ENCODE measurements around the gene DCAF15.
"Not testable (repeated sequence)": the region's sequence is repeated elsewhere in the genome, so short reads cannot be mapped to it uniquely, and the experiment has no call there.

Gene DCAF15, protein sequence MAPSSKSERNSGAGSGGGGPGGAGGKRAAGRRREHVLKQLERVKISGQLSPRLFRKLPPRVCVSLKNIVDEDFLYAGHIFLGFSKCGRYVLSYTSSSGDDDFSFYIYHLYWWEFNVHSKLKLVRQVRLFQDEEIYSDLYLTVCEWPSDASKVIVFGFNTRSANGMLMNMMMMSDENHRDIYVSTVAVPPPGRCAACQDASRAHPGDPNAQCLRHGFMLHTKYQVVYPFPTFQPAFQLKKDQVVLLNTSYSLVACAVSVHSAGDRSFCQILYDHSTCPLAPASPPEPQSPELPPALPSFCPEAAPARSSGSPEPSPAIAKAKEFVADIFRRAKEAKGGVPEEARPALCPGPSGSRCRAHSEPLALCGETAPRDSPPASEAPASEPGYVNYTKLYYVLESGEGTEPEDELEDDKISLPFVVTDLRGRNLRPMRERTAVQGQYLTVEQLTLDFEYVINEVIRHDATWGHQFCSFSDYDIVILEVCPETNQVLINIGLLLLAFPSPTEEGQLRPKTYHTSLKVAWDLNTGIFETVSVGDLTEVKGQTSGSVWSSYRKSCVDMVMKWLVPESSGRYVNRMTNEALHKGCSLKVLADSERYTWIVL

DNA sequence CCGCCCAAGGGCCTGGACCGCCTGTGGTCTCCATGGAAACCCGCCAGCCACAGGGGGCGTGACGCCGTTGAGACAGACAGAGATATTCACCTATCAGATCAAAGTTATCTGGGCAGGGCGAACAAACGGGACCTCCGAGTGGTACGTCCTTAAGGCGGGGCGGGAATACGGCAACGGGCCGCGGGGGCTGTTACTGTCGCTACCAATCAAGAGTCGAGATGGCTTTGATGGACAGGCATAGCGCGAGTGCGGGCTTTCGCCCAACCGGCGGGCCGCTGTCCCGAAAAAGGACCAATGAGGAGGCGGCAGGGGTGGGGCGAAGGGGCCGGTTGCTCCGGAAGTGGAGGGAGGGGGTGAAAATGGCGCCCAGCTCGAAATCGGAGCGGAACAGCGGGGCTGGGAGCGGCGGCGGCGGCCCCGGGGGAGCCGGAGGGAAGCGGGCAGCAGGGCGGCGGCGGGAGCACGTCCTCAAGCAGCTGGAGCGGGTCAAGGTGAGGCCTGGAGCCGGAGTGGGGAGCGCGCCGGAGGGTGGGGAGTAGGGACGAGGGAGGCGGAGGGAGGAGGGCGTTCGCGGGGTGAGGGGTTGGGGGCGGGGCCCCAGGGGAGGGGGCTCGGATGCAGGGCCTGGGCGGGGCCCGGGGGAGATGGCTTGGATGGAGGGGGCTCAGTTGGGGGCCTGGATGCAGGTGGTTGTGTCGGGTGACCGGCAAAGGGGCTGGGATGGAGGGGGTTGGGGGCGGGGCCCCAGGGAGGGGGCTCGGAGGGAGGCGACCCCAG lies at the start of gene DCAF15:
TSS of gene DCAF15 (plus strand) at position 356 of the 777 bp plus-strand sequence. CDS start at position 360, 4 bp downstream.
- DNase-seq, result peak; percentile 99

DNA sequence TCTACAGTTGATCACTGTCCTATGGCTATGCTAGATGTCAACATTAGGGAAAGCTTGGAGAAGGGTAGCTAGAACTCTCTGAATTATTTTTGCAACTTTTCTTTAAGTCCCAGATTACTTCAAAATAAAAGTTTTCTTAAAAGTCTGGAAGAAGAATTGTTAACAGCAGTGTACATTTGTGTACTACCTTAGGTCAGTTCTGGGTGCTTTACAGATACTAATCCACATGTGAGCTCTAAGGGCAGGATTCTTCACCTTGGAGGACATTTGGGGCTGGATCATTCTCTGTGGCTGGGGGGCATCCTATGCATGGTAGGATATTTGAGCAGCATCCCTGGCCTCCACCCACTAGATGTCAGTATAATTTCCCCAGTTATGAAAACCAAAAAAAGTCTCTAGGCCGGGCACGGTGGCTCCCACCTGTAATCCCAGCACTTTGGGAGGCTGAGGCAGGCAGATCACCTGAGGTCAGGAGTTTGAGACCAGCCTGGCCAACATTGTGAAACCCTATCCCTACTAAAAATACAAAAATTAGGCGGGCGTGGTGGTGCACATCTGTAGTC lies 49.2 kb upstream of the DCAF15 start:
- DNase-seq, result peak; percentile 14

DNA sequence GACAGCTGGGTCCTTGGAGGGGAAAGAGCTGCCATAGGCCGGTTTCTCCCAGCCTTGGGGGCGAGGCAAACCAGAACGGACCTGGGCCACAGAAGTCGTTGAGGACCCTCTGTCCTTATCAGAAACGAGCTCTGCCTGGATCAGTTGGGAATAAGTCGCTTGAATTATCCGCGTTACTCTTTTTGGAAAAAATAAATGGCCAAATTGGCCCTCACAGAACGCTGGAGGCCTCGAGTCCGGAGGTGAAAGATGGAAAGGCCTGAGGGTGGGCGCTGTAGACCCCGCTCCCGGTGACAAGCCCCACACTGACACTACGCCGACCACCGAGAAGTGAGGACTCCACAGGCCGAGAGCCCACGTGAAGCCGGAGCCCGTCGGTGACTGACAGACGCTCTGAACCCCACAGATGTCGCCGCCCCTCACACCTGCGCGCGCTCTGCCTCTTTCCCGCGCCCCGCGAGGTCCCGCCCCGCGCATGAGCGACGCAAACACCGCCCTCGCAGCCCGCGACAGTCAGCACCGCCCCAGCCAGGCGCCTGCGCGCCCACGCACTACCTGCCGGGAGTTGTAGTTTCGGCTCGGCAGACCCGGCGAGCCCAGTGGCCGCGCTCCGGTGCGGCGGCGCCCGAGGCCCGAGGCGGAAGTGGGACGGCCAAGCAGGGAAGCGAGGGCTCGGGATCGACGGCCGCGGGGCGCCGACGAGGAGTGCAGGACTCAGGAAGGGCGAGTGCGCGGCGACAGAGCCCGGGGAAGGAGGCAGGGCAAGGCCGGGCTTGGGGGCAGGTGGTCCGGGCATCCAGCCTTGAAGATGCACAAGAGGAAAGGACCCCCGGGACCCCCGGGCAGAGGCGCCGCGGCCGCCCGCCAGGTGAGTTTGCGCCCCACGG lies 46.4 kb upstream of the DCAF15 start, which contains the start of the genes BRME1 and CC2D1A:
TSS of gene BRME1 (minus strand) at position 484 of the 887 bp plus-strand sequence. CDS start 1,225 bp downstream, outside the sequence.
TSS of gene CC2D1A (plus strand) at position 568 of the 887 bp plus-strand sequence. CDS start at position 809, 241 bp downstream.
- peak; percentile 93 for DNase-seq

DNA sequence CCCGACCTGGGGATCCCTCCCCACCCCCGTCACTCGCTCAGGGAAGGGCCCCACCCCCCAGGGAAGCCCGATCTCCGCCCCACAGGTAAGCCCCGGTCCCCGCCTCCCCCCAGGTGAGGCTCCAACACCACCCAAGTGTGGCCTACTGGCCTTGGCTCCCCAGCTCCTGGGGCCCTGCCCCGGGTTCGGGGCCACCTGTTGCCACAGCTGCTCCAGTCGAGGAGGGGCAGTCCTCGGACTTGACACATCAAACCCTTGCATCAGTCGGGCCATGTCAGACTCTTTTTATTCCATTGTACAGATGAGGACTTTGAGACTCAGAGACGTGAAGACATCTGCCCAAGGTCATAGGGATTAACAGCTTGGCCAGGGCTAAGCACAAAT lies 45.8 kb upstream of the DCAF15 start:
- DNase-seq, result peak; percentile 14

DNA sequence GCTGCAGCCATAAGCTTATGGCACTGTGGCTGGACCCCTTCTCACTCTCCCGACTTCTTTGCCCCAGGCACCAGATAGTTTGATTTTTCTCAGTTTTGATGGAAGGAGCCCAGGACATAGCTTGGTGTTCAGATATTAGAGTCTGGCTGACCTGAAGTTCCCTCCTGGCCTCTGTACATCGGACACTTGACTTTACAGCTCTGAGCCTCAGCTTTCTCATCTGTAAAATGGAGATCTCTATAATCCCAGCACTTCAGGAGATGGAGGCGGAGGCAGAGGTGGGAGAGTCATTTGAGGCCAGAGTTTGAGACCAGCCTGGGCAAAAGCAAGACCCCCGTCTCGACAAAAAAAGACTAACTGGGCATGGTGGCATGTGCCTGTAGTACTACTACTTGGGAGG lies 45.4 kb upstream of the DCAF15 start:
- DNase-seq, result no peak

DNA sequence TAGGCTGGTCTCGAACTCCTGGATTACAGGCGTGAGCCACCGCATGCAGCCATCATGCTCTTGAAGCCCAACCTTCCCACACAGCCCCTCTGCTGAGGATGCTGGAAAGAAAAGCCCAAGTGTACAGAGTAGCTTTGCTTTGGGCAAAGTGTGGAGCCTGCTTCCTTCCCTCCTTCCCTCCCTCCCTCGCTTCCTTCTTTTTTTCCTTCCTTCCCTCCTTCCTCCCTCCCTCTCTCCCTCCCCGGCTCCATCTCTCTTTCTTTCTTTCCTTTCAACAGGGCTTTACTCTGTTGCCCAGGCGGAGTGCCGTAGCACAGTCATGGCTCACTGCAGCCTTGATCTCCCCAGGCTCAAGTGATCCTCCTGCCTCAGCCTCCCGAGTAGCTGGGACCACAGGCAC lies 43.6 kb upstream of the DCAF15 start:
- DNase-seq, result no peak

DNA sequence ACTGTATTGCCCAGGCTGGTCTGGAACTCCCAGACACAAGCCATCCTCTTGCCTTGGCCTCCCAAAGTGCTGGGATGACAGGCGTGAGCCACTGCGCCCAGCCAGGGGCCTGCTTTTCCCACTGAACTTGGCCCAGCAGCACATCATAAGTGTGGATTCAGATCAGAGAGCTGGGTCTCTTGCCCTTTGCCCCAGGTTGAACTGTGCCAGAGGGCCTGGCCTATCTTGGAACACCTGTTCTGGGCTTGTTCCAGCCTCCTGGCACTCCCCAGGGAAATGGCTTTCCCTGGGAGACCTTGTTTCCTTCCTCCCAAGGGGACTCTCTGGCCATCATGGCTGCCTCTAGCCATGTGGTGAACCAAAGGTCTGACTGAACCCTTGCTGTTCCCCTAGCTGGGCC lies 42.9 kb upstream of the DCAF15 start:
- DNase-seq, result no peak

DNA sequence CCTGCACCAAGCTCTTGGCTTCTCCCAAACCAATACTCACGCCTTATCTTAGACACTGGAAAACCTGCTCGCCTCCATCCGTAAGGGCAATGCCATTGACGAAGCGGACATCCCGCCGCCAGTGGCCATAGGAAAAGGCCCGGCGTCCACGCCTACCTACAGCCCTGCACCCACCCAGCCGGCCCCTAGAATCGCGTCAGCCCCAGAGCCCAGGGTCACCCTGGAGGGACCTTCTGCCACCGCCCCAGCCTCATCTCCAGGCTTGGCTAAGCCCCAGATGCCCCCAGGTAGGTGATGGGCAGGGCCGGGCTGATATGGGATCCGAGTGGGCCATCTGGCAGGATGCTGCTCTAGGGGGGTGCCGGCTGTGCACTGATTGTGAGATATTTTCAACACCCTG lies 39.0 kb upstream of the DCAF15 start:
- DNase-seq, result no peak

DNA sequence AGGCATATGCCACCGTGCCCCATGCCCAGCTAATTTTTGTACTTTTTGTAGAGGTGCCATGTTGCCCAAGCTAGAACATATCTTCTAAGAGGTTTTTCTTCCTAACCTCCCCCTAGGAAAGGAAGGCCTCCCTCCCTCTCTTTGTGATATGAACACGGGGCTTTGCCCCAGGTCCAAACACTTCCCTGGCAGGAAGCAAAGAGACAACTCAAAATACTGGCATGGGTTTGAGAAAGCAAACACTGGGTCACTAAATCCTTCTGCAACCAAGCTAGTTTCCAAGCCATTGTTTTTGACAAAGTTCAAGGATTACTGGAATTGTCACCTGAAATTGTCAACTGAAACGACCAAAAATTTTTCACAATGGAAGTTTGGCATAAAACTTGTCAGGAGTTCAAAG lies 37.5 kb upstream of the DCAF15 start:
- no peak for DNase-seq

DNA sequence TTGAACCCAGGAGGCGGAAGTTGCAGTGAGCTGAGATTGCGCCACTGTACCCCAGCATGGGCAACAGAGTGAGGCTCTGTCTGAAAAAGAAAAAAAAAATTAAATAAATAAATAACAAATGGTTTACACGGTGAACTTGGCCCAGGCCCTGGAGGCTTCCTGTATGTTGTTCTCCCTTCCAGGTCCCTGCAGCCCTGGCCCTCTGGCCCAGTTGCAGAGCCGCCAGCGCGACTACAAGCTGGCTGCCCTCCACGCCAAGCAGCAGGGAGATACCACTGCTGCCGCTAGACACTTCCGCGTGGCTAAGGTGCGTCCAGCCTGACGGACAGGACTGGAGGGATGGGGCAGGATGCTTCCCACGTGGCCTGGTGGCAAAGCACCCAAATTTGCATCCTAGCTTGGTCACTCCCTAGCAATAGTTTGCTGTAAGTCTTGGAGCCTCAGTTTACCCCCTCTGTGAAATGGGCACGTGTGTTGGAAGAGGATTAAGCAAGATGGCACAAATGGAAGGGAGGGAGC lies 34.4 kb upstream of the DCAF15 start:
- no peak for DNase-seq

DNA sequence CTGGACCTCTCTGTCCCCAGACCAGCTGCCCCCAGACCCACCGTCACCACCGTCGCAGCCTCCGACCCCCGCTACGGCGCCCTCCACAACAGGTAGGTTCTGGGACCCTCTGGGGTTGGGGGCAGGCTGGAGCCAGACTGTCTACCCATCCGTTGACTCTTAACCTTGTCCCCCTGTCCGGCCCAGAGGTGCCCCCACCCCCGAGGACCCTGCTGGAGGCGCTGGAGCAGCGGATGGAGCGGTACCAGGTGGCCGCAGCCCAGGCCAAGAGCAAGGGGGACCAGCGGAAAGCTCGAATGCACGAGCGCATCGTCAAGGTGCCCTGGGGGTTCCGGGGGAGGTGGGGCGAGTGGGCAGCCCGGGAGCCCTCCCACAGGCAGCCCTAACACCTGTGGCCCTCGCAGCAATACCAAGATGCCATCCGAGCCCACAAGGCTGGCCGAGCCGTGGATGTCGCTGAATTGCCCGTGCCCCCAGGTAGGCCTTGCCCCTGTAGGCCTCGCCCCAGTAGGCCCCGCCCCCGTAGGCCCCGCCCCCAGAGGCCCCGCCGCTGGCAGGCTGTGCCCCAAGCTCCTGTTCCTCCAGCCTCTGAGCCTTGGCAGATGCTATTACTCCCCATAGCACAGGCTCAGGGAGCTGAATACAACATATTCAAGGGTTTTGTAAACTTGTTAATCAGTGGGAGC lies 33.4 kb upstream of the DCAF15 start:
- no peak for DNase-seq

DNA sequence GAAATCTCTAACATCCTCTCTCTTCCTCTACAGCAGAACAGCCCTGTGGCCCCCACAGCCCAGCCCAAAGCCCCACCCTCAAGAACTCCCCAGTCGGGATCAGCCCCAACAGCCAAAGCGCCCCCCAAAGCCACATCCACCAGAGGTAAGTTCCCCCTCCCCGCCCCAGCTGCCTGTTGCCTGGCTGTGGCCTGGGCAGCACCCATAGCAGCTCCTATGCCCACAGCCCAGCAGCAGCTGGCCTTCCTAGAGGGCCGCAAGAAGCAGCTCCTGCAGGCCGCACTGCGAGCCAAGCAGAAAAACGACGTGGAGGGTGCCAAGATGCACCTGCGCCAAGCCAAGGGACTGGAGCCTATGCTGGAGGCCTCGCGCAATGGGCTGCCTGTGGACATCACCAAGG lies 31.8 kb upstream of the DCAF15 start:
- no peak for DNase-seq

DNA sequence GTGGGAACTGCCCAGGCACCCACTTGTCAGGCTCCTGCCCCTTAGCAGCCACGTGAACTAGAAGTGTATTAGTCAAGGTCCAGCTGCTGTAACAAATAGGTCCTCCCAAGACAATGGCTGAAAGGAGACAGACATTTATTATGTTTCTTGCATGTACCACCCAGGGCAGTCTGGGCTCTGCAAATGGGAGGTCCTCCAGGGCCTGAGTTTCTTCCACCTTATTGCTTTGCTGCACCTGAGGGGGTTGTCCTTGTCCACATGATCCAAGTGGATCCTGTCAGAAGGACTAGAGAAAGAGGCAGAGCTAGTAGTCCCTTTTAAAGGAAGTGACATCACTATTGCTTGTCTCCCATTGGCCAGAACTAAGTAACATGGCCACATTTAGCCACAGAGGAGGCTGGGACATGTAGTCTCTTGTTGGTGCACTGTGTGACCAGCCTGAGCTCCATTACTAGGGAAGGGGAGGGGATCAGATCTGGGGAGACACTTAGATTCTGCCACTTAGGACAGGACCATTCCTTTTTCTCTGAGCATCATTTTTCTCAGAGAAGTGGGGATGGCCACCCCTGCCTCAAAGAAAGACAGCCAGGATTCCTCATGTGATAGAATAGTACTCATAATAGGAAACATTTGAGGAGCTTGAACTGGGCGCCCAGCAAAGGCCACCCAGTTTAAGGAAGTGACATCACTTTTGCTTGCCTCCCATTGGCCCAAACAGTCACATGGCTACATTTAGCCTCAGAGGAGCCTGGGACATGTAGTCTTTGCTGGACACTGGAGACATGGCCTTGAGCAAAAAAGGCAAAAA lies 31.2 kb upstream of the DCAF15 start:
- no peak for DNase-seq

DNA sequence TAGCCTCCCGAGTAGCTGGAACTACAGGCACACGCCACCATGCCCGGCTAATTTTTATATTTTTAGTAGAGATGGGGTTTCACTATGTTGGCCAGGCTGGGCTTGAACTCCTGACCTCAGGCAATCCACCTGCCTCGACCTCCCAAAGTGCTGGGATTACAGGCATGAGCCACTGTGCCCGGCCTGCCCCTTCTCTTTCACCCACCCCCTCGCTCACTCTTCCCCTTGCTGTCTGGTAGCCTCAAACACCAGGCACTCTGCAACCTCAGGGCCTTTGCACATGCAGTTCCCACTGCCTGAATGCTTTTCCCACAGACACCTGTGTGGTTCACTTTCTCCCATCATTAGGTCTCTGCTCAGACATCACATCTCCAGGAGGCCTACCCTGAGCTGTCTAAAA lies 30.2 kb upstream of the DCAF15 start:
- not testable (repeated sequence) for DNase-seq

DNA sequence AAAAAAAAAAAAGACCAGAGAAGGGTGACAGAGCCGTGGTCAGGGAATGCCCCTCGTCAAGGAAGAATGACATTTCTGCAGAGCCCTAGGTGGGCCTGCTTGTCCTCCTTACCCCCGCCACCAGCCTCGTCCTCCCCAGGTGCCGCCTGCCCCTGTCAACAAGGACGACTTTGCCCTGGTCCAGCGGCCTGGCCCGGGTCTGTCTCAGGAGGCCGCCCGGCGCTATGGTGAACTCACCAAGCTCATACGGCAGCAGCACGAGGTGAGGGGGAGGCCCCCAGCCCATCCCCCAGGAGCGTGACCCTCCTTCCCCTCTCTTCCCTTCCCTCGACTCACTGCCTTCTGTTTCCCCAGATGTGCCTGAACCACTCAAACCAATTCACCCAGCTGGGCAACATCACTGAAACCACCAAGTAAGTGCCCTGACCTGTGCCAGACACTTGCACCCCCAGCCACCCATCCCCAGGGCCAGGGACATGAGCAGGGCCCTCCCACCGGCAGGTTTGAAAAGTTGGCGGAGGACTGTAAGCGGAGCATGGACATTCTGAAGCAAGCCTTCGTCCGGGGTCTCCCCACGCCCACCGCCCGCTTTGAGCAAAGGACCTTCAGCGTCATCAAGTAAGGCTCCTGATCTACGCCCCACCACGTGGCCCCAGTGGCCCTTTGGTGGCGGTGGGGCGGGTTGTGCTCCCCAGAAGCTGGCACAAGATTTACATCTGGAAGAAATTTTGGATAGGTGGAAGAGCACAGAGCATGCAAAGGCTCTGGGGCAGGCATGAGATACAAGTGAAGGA lies 28.9 kb upstream of the DCAF15 start:
- DNase-seq, result no peak

DNA sequence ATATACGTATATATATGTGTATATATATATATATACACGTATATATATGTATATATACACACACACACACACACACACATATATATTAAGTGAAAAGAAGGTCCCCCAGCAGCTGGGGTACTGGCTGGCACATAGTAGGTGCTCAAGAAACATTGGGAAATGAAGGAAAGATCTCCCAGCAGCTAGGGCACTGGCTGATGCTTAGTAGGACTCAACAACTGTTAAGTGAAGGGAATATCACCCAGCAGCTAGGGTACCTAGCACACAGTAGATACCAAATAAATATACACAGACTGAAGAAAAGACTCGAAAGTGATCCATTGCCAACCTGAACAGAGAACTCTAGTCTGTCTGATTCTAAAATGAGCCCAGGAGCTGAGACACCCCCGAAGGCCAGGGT lies 26.3 kb upstream of the DCAF15 start:
- no peak for DNase-seq

DNA sequence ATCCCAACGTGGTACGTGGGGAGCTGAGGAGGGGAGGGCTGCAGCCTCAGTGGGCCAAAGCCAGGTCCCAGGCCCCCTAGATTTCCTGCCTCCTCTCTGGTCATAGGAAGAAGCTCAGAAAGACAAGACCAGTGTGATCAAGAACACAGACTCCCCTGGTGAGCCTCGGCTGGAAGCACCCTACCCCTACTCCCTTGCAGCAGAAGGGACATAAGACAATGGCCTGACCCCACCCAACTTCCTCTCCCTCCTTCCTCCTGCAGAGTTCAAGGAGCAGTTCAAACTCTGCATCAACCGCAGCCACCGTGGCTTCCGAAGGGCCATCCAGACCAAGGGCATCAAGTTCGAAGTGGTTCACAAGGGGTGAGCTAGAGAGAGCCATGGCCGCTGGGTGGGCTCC lies 25.6 kb upstream of the DCAF15 start:
- DNase-seq, result no peak

DNA sequence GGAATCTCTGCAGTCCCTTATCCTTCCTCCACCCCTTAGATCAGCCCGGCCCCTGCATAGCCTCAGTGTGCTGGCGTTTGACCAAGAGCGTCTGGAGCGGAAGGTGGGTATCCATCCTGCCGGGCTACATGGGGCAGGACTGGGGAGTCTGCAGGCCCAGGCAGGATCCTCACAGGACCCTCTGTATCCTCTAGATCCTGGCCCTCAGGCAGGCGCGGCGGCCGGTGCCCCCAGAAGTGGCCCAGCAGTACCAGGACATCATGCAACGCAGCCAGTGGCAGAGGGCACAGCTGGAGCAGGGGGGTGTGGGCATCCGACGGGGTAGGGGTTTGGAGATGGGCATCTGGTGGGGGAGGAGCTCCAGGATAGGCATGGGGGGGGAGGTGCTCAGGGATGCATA lies 23.0 kb upstream of the DCAF15 start:
- DNase-seq, result no peak

DNA sequence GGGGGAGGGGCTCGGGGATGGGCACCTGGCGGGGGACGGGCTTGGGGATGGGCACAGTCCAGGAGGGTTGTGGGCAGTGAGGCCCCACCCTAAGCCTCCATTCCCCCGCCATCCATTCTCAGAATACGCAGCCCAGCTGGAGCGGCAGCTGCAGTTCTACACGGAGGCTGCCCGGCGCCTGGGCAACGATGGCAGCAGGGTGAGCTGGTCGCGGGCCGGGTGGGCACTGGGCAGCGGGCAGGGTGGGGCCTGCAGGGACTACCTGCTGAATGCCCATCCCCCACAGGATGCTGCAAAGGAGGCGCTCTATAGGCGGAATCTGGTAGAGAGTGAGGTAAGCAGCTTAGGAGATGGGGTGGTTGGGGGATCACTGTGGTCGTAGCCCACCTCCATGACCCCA lies 22.4 kb upstream of the DCAF15 start:
- DNase-seq, result no peak

DNA sequence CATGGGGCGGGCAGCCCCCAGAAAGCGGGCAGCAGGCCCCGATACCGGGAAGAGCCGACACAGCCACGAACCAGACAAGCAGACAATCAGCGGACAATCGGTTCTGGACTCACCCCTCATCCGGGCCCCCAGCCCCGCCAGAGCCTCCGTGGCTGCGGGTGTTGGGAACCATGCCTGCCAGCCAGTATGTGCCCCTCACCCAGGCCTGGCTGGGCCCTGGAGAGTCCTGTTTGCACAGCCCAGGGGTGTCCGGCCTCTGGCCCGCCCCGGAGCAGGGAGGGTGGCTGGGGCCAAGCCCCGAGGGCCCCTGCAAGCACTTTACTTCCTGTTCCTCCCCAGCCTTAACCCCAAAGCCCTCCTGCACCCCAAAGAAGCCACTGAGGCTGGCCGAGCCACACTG lies 21.9 kb upstream of the DCAF15 start:
- DNase-seq, result no peak

Measured in stimulated activated naive CD4-positive, alpha-beta T cell treated with Interleukin-2 at 50 U/mL for 16 hours (primary cell).